C4-2B (cell line): ENCODE results near the gene TAF1D.

Experiments
- H3K27ac ChIP-seq: fragments of 450-650 bp; 2 replicates; pipeline ENCODE4 v1.5.1; 2017
- ZFX ChIP-seq: fragments of 450-650 bp; IDR thresholded peaks from 2 replicates; pipeline ENCODE4 v1.6.1; 2017
- TF ChIP-seq, protein P1 (sequence below): fragments of 450-650 bp; conservative IDR thresholded peaks from 2 replicates; pipeline ENCODE4 v1.5.1; 2017; ENCODE audit warnings: mild to moderate bottlenecking

Gene TAF1D

GRCh38 chr11:93697611-93698010 is 43.7 kb downstream of the TAF1D start:
- no peak overlapping the region for H3K27ac ChIP-seq
- TF ChIP-seq ZFX = no peak
- TF ChIP-seq, protein P1, sequence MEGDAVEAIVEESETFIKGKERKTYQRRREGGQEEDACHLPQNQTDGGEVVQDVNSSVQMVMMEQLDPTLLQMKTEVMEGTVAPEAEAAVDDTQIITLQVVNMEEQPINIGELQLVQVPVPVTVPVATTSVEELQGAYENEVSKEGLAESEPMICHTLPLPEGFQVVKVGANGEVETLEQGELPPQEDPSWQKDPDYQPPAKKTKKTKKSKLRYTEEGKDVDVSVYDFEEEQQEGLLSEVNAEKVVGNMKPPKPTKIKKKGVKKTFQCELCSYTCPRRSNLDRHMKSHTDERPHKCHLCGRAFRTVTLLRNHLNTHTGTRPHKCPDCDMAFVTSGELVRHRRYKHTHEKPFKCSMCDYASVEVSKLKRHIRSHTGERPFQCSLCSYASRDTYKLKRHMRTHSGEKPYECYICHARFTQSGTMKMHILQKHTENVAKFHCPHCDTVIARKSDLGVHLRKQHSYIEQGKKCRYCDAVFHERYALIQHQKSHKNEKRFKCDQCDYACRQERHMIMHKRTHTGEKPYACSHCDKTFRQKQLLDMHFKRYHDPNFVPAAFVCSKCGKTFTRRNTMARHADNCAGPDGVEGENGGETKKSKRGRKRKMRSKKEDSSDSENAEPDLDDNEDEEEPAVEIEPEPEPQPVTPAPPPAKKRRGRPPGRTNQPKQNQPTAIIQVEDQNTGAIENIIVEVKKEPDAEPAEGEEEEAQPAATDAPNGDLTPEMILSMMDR = no peak

- TF ChIP-seq ZFX = no peak
- TF ChIP-seq, protein P1 = no peak
Measured at GRCh38 chr11:93694557-93694956, 46.7 kb downstream of the TAF1D start.

GRCh38 chr11:93694109-93694508 is 47.2 kb downstream of the TAF1D start:
- H3K27ac ChIP-seq = no peak overlapping the region
- TF ChIP-seq ZFX = no peak
- TF ChIP-seq, protein P1 = peak; percentile 25

More at GRCh38 chr11:93694557-93694956, 46.7 kb downstream of the TAF1D start:
- no peak overlapping the region for H3K27ac ChIP-seq

DNA sequence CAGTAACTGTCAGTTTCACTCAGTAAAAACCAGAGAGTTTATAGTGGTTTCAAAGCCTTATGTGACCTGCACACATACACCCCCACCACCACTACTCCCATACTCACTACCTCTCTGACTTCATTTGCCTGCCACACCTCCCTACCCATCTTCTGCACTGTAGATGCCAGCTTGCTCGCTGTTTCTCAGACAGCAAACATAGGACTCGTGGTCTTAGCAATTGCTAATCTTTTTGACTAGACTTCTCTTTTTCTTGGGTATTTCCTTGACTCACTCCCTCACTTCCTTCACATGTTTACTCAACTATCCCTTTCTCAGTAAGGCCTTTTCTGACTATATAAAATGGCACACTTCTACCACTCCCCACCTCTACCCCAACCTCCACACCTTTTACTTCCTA is 52.1 kb downstream of the TAF1D start:
- no peak overlapping the region for H3K27ac ChIP-seq
- TF ChIP-seq, protein P1 = no peak
- TF ChIP-seq ZFX = no peak

DNA sequence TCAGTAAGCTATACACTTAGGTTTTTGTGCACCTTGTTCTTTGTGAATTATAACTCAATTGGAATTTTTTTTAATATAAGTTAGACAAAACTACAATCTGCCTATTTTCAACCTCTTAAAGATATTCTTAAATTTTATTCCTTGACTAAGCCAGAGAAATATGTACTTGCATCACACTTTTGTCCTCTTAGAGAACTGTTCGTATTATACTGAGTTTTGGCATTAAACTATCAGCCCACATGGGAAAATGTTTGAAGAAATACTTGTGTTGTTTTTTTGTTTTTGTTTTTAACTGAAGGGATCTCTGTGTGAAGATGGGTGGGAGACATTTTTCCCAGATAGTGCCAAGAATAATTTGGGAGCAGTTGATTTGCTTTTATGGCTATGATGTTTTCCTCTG is 54.5 kb downstream of the TAF1D start:
- no peak for TF ChIP-seq ZFX
- TF ChIP-seq, protein P1 = no peak
- H3K27ac ChIP-seq = no peak overlapping the region

DNA sequence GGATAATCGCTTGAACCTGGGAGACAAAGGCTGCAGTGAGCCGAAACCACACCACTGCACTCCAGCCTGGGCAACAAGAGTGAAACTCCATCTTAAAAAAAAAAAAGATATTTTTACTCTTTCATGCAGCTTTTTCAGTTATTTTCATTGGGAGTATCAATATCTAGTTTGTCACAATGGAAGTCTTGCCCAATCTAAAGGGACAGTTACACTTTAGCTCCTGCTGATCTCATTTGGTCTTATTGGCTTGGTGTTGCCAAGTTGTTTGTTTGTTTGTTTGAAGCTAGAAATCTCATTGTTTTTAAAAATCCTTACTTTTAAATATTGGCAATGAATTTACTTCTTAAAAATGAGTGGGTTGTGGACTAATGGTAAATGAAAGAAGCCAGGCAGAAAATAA is 55.1 kb downstream of the TAF1D start:
- no peak for TF ChIP-seq ZFX
- TF ChIP-seq, protein P1 = no peak

More for the DNA sequence above, 55.1 kb downstream of the TAF1D start:
- no peak overlapping the region for H3K27ac ChIP-seq
